IMR-90 (cell line): ENCODE results near the gene SSTR1. TPM values are rescaled to one million over a fixed set of nuclear protein-coding genes. Genes with fewer than 3 reads are reported as not detected.
"Not testable (repeated sequence)": the region's sequence is repeated elsewhere in the genome, so short reads cannot be mapped to it uniquely, and the experiment has no call there.

Experiments used
- ATAC-seq: fragments of 200-7000 bp; cut with Tn5 transposase; 2 replicates; pipeline ENCODE4 v1.9.1; 2020; ENCODE audit warnings: low read depth, mild to moderate bottlenecking, moderate library complexity
- BruUV-seq: library from RNA; stranded (reverse); fragments of 400-500 nt; replicated peaks from 2 replicates; lab custom pipeline; 2021; lab: Mats Ljungman, UMichigan
- CTCF ChIA-PET: fragments of 300-600 bp; formaldehyde crosslinking; extraction: SDS; loops from one replicate; lab custom pipeline; 2021; ENCODE audit warnings: antibody characterized with exemption; lab: Yijun Ruan, JAX
- POLR2A ChIA-PET: fragments of 300-600 bp; sonication (Branson Sonifier 250); formaldehyde crosslinking; loops from one replicate; lab custom pipeline; 2022; ENCODE audit warnings: antibody characterized with exemption; ENCODE audit not compliant: unreplicated experiment; lab: Charles Lee
- DNase-seq: peaks from one replicate; pipeline ENCODE4 v3.0.0; 2013
- H2AFZ ChIP-seq: replicated peaks from 2 replicates; pipeline ENCODE3; 2013; ENCODE audit warnings: low read length, mild to moderate bottlenecking; ENCODE audit not compliant: poor library complexity
- H2AK5ac ChIP-seq: 2 replicates; pipeline ENCODE4 v1.6.1; 2013; ENCODE audit warnings: low read depth, low read length, inconsistent platforms
- H2AK9ac ChIP-seq: replicated peaks from 2 replicates; pipeline ENCODE3; 2013; ENCODE audit warnings: mild to moderate bottlenecking, low read depth, low read length, moderate library complexity; ENCODE audit not compliant: poor library complexity
- H2BK120ac ChIP-seq: 2 replicates; pipeline ENCODE4 v1.6.1; 2013; ENCODE audit warnings: low read depth, low read length, inconsistent platforms
- H2BK15ac ChIP-seq: 3 replicates; pipeline ENCODE4 v1.6.1; 2013; ENCODE audit warnings: low read depth, low read length, inconsistent platforms
- H2BK20ac ChIP-seq: 2 replicates; pipeline ENCODE4 v1.6.1; 2013; ENCODE audit warnings: low read depth, mild to moderate bottlenecking, inconsistent platforms, low read length, moderate library complexity
- H2BK5ac ChIP-seq: 2 replicates; pipeline ENCODE4 v1.6.1; 2013; ENCODE audit warnings: mild to moderate bottlenecking, low read depth, low read length, inconsistent platforms; ENCODE audit not compliant: poor library complexity, severe bottlenecking
- H3K14ac ChIP-seq: replicated peaks from 2 replicates; pipeline ENCODE4 v1.6.1; 2013; ENCODE audit warnings: low read depth, low read length, inconsistent platforms
- H3K18ac ChIP-seq: 2 replicates; pipeline ENCODE4 v1.6.1; 2013; ENCODE audit warnings: low read depth, low read length, control low read depth
- H3K23ac ChIP-seq: 2 replicates; pipeline ENCODE4 v1.6.1; 2013; ENCODE audit warnings: low read depth, low read length, inconsistent platforms
- H3K27ac ChIP-seq: 2 replicates; pipeline ENCODE4 v1.5.1; 2013; ENCODE audit warnings: mild to moderate bottlenecking, control low read depth, low read length; ENCODE audit not compliant: insufficient read depth
- H3K27me3 ChIP-seq: 2 replicates; pipeline ENCODE4 v1.6.1; 2013; ENCODE audit warnings: low read length; ENCODE audit not compliant: control insufficient read depth, insufficient read depth
- H3K36me3 ChIP-seq: 2 replicates; pipeline ENCODE4 v1.6.1; 2013; ENCODE audit warnings: low read length, mixed read lengths; ENCODE audit not compliant: control insufficient read depth, insufficient read depth
- H3K4ac ChIP-seq: 2 replicates; pipeline ENCODE4 v1.6.1; 2013; ENCODE audit warnings: low read depth, low read length, inconsistent platforms
- H3K4me1 ChIP-seq: 2 replicates; pipeline ENCODE4 v1.6.1; 2013; ENCODE audit warnings: low read length, mixed read lengths; ENCODE audit not compliant: control insufficient read depth, insufficient read depth
- H3K4me2 ChIP-seq: 2 replicates; pipeline ENCODE4 v1.6.1; 2013; ENCODE audit warnings: low read depth, mild to moderate bottlenecking, control low read depth, low read length, moderate library complexity
- H3K4me3 ChIP-seq: 2 replicates; pipeline ENCODE4 v1.5.1; 2013; ENCODE audit warnings: low read depth, mild to moderate bottlenecking, control low read depth, low read length, moderate library complexity; ENCODE audit not compliant: insufficient read depth
- H3K56ac ChIP-seq: 2 replicates; pipeline ENCODE4 v1.6.1; 2013; ENCODE audit warnings: low read length, inconsistent platforms; ENCODE audit not compliant: insufficient read depth; ENCODE audit errors: extremely low read depth
- H3K79me1 ChIP-seq, 2 experiments: 2 replicates each; pipeline ENCODE4 v1.6.1; 2013; ENCODE audit warnings: low read length in 2 of 2, inconsistent platforms in 1 of 2, low read depth in 1 of 2
- H3K9ac ChIP-seq: 2 replicates; pipeline ENCODE4 v1.6.1; 2013; ENCODE audit warnings: low read depth, low read length, control low read depth
- H3K9me1 ChIP-seq: 2 replicates; pipeline ENCODE4 v1.6.1; 2013; ENCODE audit warnings: low read length, inconsistent platforms; ENCODE audit not compliant: insufficient read depth
- H3K9me3 ChIP-seq: 2 replicates; pipeline ENCODE4 v1.6.1; 2013; ENCODE audit warnings: low read length; ENCODE audit not compliant: control insufficient read depth, insufficient read depth
- H4K20me1 ChIP-seq: 2 replicates; pipeline ENCODE4 v1.6.1; 2013; ENCODE audit warnings: low read length, inconsistent platforms; ENCODE audit not compliant: insufficient read depth
- H4K5ac ChIP-seq: 2 replicates; pipeline ENCODE4 v1.6.1; 2013; ENCODE audit warnings: mild to moderate bottlenecking, low read depth, low read length, control low read depth
- H4K8ac ChIP-seq, 2 experiments: 2 replicates each; pipeline ENCODE4 v1.6.1; 2013; ENCODE audit warnings: low read depth in 2 of 2, low read length in 2 of 2, control low read depth in 1 of 2, inconsistent platforms in 1 of 2
- H4K91ac ChIP-seq: 2 replicates; pipeline ENCODE4 v1.6.1; 2013; ENCODE audit warnings: low read depth, low read length, inconsistent platforms; ENCODE audit not compliant: insufficient read depth
- WGBS, 2 experiments: methylation state at CpG; one replicate each; pipeline versions ENCODE4 v1.1.5 to v1.1.7; 2013; ENCODE audit warnings: missing lambda C conversion rate in 2 of 2; ENCODE audit not compliant: insufficient read length in 1 of 2; ENCODE audit errors: extremely low coverage in 2 of 2; 5-methylcytosine and 5-hydroxymethylcytosine counted together
- dilution Hi-C: fragments of 300-500 bp; cut with HindIII; formaldehyde crosslinking; loops from one replicate; pipeline ENCODE4 v1.14.3; 2018; ENCODE audit warnings: low sequenced_read_pairs; ENCODE audit not compliant: unreplicated experiment
- in situ Hi-C: fragments of 300-500 bp; cut with MboI; formaldehyde crosslinking; loops from 3 replicates; pipeline ENCODE4 v1.14.3; 2019; ENCODE audit warnings: low sequenced_read_pairs, inconsistent platforms, mixed read lengths
- intact Hi-C: fragments of 100-400 bp; cut with micrococcal nuclease; formaldehyde crosslinking; loops from 2 replicates; pipeline ENCODE4 v1.10.0; 2022
- polyA plus RNA-seq, 3 experiments: library from polyadenylated mRNA; depleted of rRNA; stranded (reverse); fragments of >200 nt; gene quantifications; 2 replicates each; pipeline ENCODE4 v1.2.3, GENCODE V29; 2012; ENCODE audit warnings: low replicate concordance in 1 of 3
- total RNA-seq: library from RNA; depleted of rRNA; stranded (reverse); fragments of >200 nt; gene quantifications from 2 replicates; pipeline ENCODE4 v1.2.3, GENCODE V29; 2012

SSTR1 gene
- total and polyA plus RNA-seq, 2 of the 4 experiments (the other 2 are of a cell fraction): 1.1 to 5.5 TPM

GRCh38 chr14:38191491-38191890 lies 16.2 kb upstream of the SSTR1 start:
- H3K36me3 ChIP-seq, H2AK5ac ChIP-seq, H4K5ac ChIP-seq, H3K9me3 ChIP-seq, H2BK120ac ChIP-seq, H3K4me3 ChIP-seq, H3K18ac ChIP-seq, H4K91ac ChIP-seq, BruUV-seq, H3K4me2 ChIP-seq, H3K27me3 ChIP-seq, in situ Hi-C loops, H3K4me1 ChIP-seq, intact Hi-C loops, dilution Hi-C loops, CTCF ChIA-PET, H4K20me1 ChIP-seq, H3K4ac ChIP-seq, H3K79me1 ChIP-seq, H3K56ac ChIP-seq, H4K8ac ChIP-seq, ATAC-seq, H3K9me1 ChIP-seq, DNase-seq, H3K14ac ChIP-seq, H3K9ac ChIP-seq, POLR2A ChIA-PET, H2AFZ ChIP-seq, H2AK9ac ChIP-seq, H3K23ac ChIP-seq, H3K27ac ChIP-seq, H2BK15ac ChIP-seq, H2BK5ac ChIP-seq, H2BK20ac ChIP-seq: not testable (repeated sequence)
- 54% methylated on average over 4 of the region's 10 CpGs; no CpG with 5 or more reads in 1 of the 2 experiments for WGBS, 2 experiments
